Adrenal gland (tissue), 12 donors: Measurements from ENCODE around the gene FAM200C. TPM values are rescaled to one million over a fixed set of nuclear protein-coding genes. Genes with fewer than 3 reads are reported as not detected.

ENCODE experiments used
- DNase-seq, 7 donors: peaks; one replicate each; pipeline ENCODE4 v3.0.0-alpha.2; 2019 to 2020
- H3K27ac ChIP-seq, 5 donors: fragments of 200-600 bp; sonication (generic) in 4 of 5; 1 replicate in 3 of 5; 2 replicates in 2 of 5; pipeline versions ENCODE4 v1.5.1 to v1.8.0; 2016 to 2020; ENCODE audit warnings: mild to moderate bottlenecking in 1 of 5
- H3K27me3 ChIP-seq: fragments of 200-600 bp; 2 replicates; pipeline ENCODE4 v1.8.0; 2021
- H3K36me3 ChIP-seq, 2 donors: fragments of 200-600 bp; replicated peaks in 1 of 2; 1 replicate in 1 of 2; 2 replicates in 1 of 2; pipeline versions ENCODE4 v1.5.1 to v1.8.0; 2018 to 2022
- H3K4me1 ChIP-seq, 2 donors: fragments of 200-600 bp; replicated peaks in 1 of 2; 1 replicate in 1 of 2; 2 replicates in 1 of 2; pipeline versions ENCODE4 v1.5.1 to v1.8.0; 2018 to 2021
- H3K4me3 ChIP-seq, 4 donors: fragments of 200-600 bp; sonication (generic) in 3 of 4; one replicate each; pipeline ENCODE4 v1.5.1; 2016 to 2018
- H3K9me3 ChIP-seq, 3 donors: fragments of 200-600 bp; sonication (generic) in 1 of 3; replicated peaks in 1 of 3; 1 replicate in 2 of 3; 2 replicates in 1 of 3; pipeline versions ENCODE4 v1.5.1 to v1.8.0; 2016 to 2021
- CTCF ChIP-seq, 6 experiments: fragments of 450-650 bp in 4 of 6; fragments of 200-600 bp in 2 of 6; sonication (generic) in 1 of 6; IDR thresholded peaks; 1 replicate in 5 of 6; 2 replicates in 1 of 6; pipeline versions ENCODE4 v1.5.1 to v1.8.0; 2016 to 2021; ENCODE audit warnings: antibody characterized with exemption in 6 of 6, mild to moderate bottlenecking in 2 of 6, moderate library complexity in 1 of 6
- POLR2A ChIP-seq, 2 donors: fragments of 450-650 bp; IDR thresholded peaks; one replicate each; pipeline ENCODE4 v1.6.1; 2017; ENCODE audit warnings: antibody characterized with exemption in 2 of 2, mild to moderate bottlenecking in 2 of 2, moderate library complexity in 1 of 2
- WGBS, 4 donors: extraction: QIAGEN DNeasy Blood & Tissue Kit in 2 of 4; methylation state at CpG; one replicate each; pipeline versions ENCODE4 v1.1.5 to v1.1.7; 2013 to 2017; 5-methylcytosine and 5-hydroxymethylcytosine counted together
- intact Hi-C, 2 donors: fragments of 100-400 bp; cut with DNase I; formaldehyde crosslinking; loops; one replicate each; pipeline versions ENCODE4 v1.14.1 to v1.15.0; 2022 to 2023
- polyA plus RNA-seq, 3 donors: library from polyadenylated mRNA; stranded (reverse); fragments of 200-250 nt in 2 of 3; fragments of 350-450 nt in 1 of 3; fragmentation: Illumina TruSeq in 1 of 3; extraction: RNeasy Lipid Tissue Mini Kit (QIAGEN cat#74804) in 1 of 3; gene quantifications; one replicate each; pipeline ENCODE4 v1.2.3, GENCODE V29; 2013 to 2014
- total RNA-seq, 9 donors: library from RNA; depleted of rRNA in 4 of 9; stranded (reverse); fragments of >200 nt in 4 of 9; fragments of 120-200 nt in 1 of 9; fragmentation: NEBNext Ultra II Directional in 1 of 9; extraction: Animal tissue kit (Norgen Biotek cat#: 25700) in 1 of 9; gene quantifications; one replicate each; pipeline versions ENCODE4 v1.1.0 to v1.2.4, GENCODE V29; 2013 to 2023
- donor health status: healthy with polysubstance abuse.
- donor health status: Bipolar disorder and iron deficiency.
- donor health status: DM: yes; HTN: yes; CAD: no.
- donor health status: DM: no; HTN: no; CAD: no.
- donor health status: DM: no; HTN: no; CAD: no.
- donor health status: DM: yes; HTN: yes; CAD: no.

The FAM200C gene
- total and polyA plus RNA-seq, 12 donors: 0.42 to 9.0 (median 5.2) TPM

GRCh38 chr5:160379511-160379910 is 20.3 kb downstream of the FAM200C start:
- Histone ChIP-seq H3K4me1 (no peaks in the 10 kb centered on the region), H3K9me3 (no peaks in the 10 kb centered on the region), H3K27ac (no peak overlapping the region), H3K4me3 (no peak overlapping the region), H3K27me3 (no peaks in the 10 kb centered on the region), H3K36me3 (no peaks in the 10 kb centered on the region)
- TF ChIP-seq POLR2A (IDR thresholded peaks at IDR 0.05) (no peak), CTCF (IDR thresholded peaks at IDR 0.05) (no peak)
- WGBS, 4 donors: 58 to 67% (median 61%) methylated on average over 4 of the region's 4 CpGs
- no peak for DNase-seq
- intact Hi-C loops: no loop called here

GRCh38 chr5:160378330-160378729 is 21.5 kb downstream of the FAM200C start:
- no peaks in the 10 kb centered on the region for H3K27me3 ChIP-seq
- H3K27ac ChIP-seq: no peak overlapping the region
- H3K9me3 ChIP-seq: no peaks in the 10 kb centered on the region
- TF ChIP-seq POLR2A (IDR thresholded peaks at IDR 0.05) (no peak), CTCF (IDR thresholded peaks at IDR 0.05) (no peak)
- DNase-seq: no peak
- H3K4me3 ChIP-seq: no peak overlapping the region
- intact Hi-C loops: no loop called here
- WGBS, 4 donors: 43 to 70% (median 60%) methylated on average over 2 of the region's 2 CpGs
- no peaks in the 10 kb centered on the region for H3K36me3 ChIP-seq
- no peaks in the 10 kb centered on the region for H3K4me1 ChIP-seq

GRCh38 chr5:160377651-160378050 is 22.2 kb downstream of the FAM200C start:
- TF ChIP-seq POLR2A (IDR thresholded peaks at IDR 0.05) (no peak), CTCF (IDR thresholded peaks at IDR 0.05) (no peak)
- Histone ChIP-seq H3K27me3 (no peaks in the 10 kb centered on the region), H3K27ac (no peak overlapping the region), H3K4me3 (no peak overlapping the region), H3K4me1 (no peaks in the 10 kb centered on the region), H3K36me3 (no peaks in the 10 kb centered on the region), H3K9me3 (no peaks in the 10 kb centered on the region)
- WGBS, 4 donors: 86 to 90% (median 88%) methylated on average over 5 of the region's 5 CpGs
- intact Hi-C loops: no loop called here
- no peak for DNase-seq

GRCh38 chr5:160376416-160376815 is 23.4 kb downstream of the FAM200C start:
- Histone ChIP-seq H3K36me3 (no peaks in the 10 kb centered on the region), H3K4me3 (no peak overlapping the region), H3K27ac (no peak overlapping the region), H3K9me3 (no peaks in the 10 kb centered on the region), H3K27me3 (no peaks in the 10 kb centered on the region), H3K4me1 (no peaks in the 10 kb centered on the region)
- DNase-seq: no peak
- intact Hi-C loops: no loop called here
- TF ChIP-seq CTCF (IDR thresholded peaks at IDR 0.05): no peak
- no peak for TF ChIP-seq POLR2A (IDR thresholded peaks at IDR 0.05)
